Measurements from ENCODE around the gene JMJD8.
A peak's percentile ranks its signal among the peaks of the same experiment; 100 is the strongest.

Gene JMJD8

DNA sequence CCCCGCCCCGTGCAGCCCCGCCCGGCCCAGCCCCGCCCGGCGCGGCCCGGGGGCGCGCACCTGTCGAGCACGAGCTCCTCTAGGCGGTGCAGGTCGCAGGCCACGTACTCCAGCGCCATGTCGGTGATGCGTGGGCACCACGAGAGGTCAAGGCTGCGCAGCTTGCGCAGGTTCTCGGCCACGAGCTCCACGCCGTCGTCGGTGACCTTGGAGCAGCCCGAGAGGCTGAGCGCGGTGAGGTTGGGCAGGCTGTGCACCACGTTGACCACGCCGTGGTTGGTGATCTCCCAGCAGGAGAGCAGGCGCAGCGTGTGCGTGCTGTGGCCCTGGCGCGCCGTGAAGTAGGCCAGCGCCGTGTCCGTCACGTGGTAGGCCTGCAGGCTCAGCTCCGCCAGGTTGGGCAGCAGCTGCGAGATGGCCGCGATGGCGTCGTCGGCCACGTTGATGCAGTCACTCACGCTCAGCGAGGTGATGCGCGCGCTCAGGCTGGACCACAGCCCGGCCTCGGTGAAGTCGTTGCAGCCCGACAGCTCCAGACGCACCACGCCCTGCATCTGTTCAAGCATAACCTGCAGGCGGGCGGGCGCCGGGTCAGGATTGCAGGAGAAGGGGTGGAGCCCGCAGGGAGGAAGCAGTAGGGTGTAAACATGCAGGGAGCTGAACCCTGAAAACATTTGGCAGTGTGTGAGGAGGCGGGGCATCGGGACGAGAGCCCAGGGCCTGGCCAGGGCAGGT is 11.4 kb upstream of the JMJD8 start (continued):
- TF ChIP-seq ZNF513 (tag by site-specific recombination; IDR thresholded peaks at IDR 0.05), result no peak
- no peak; the same call in 1 of the 2 replicates for TF ChIP-seq ZBTB20 (tag by site-specific recombination; IDR thresholded peaks at IDR 0.05)
- no peak for TF ChIP-seq ZNF701 (tag by site-specific recombination; IDR thresholded peaks at IDR 0.05)
- no peak for TF ChIP-seq ZNF747 (tag by site-specific recombination; IDR thresholded peaks at IDR 0.05)
- no peak for TF ChIP-seq ZFP41 (tag by site-specific recombination; IDR thresholded peaks at IDR 0.05; ENCODE audit: borderline replicate concordance)
- TF ChIP-seq SALL2 (tag by site-specific recombination; IDR thresholded peaks at IDR 0.05; ENCODE audit: borderline replicate concordance), result no peak
- TF ChIP-seq ZBTB44 (tag by site-specific recombination; IDR thresholded peaks at IDR 0.05), result peak; percentile 95
- TF ChIP-seq ZNF658 (tag by site-specific recombination; IDR thresholded peaks at IDR 0.05), result no peak
- no peak for TF ChIP-seq ZNF660 (tag by site-specific recombination; IDR thresholded peaks at IDR 0.05)
- no peak; the same call in 1 of the 2 replicates for TF ChIP-seq ZNF24 (tag by site-specific recombination; IDR thresholded peaks at IDR 0.05)
- TF ChIP-seq ZNF132 (tag by site-specific recombination; IDR thresholded peaks at IDR 0.05; ENCODE audit: borderline replicate concordance), result no peak
- TF ChIP-seq ZNF791 (tag by site-specific recombination; IDR thresholded peaks at IDR 0.05), result no peak
- TF ChIP-seq GLI4 (tag by site-specific recombination; IDR thresholded peaks at IDR 0.05), result no peak
- TF ChIP-seq BCL11B (tag by site-specific recombination; IDR thresholded peaks at IDR 0.05; ENCODE audit: low read depth), result no peak
- no peak for TF ChIP-seq FEZF1 (tag by site-specific recombination; IDR thresholded peaks at IDR 0.05)
- TF ChIP-seq ZNF433 (tag by site-specific recombination; IDR thresholded peaks at IDR 0.05; ENCODE audit: low read depth), result no peak
- no peak for TF ChIP-seq ZBTB21 (tag by site-specific recombination; IDR thresholded peaks at IDR 0.05)
- TF ChIP-seq ZNF140 (tag by site-specific recombination; IDR thresholded peaks at IDR 0.05), result no peak
- TF ChIP-seq MEIS1 (CRISPR knock-in tag; IDR thresholded peaks at IDR 0.05; ENCODE audit: borderline replicate concordance), result no peak
- TF ChIP-seq ZNF48 (tag by site-specific recombination; IDR thresholded peaks at IDR 0.05), result no peak
- peak; percentile 69 for TF ChIP-seq SP2 (tag by site-specific recombination; IDR thresholded peaks at IDR 0.05)
- no peak for TF ChIP-seq ZNF544 (tag by site-specific recombination; IDR thresholded peaks at IDR 0.05)
- TF ChIP-seq ZNF610 (tag by site-specific recombination; IDR thresholded peaks at IDR 0.05; ENCODE audit: borderline replicate concordance), result no peak; the same call in 1 of the 2 replicates
- TF ChIP-seq, protein P1, sequence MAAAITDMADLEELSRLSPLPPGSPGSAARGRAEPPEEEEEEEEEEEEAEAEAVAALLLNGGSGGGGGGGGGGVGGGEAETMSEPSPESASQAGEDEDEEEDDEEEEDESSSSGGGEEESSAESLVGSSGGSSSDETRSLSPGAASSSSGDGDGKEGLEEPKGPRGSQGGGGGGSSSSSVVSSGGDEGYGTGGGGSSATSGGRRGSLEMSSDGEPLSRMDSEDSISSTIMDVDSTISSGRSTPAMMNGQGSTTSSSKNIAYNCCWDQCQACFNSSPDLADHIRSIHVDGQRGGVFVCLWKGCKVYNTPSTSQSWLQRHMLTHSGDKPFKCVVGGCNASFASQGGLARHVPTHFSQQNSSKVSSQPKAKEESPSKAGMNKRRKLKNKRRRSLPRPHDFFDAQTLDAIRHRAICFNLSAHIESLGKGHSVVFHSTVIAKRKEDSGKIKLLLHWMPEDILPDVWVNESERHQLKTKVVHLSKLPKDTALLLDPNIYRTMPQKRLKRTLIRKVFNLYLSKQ (tag by site-specific recombination; IDR thresholded peaks at IDR 0.05; ENCODE audit: borderline replicate concordance), result no peak
- TF ChIP-seq TSHZ1 (tag by site-specific recombination; IDR thresholded peaks at IDR 0.05; ENCODE audit: borderline replicate concordance), result no peak
- TF ChIP-seq, protein P2, sequence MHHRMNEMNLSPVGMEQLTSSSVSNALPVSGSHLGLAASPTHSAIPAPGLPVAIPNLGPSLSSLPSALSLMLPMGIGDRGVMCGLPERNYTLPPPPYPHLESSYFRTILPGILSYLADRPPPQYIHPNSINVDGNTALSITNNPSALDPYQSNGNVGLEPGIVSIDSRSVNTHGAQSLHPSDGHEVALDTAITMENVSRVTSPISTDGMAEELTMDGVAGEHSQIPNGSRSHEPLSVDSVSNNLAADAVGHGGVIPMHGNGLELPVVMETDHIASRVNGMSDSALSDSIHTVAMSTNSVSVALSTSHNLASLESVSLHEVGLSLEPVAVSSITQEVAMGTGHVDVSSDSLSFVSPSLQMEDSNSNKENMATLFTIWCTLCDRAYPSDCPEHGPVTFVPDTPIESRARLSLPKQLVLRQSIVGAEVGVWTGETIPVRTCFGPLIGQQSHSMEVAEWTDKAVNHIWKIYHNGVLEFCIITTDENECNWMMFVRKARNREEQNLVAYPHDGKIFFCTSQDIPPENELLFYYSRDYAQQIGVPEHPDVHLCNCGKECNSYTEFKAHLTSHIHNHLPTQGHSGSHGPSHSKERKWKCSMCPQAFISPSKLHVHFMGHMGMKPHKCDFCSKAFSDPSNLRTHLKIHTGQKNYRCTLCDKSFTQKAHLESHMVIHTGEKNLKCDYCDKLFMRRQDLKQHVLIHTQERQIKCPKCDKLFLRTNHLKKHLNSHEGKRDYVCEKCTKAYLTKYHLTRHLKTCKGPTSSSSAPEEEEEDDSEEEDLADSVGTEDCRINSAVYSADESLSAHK (tag by site-specific recombination; IDR thresholded peaks at IDR 0.05), result no peak
- TF ChIP-seq ZNF280C (tag by site-specific recombination; IDR thresholded peaks at IDR 0.05), result no peak

Data from HEK293 (cell line).